NT2/D1 (cell line): ENCODE results near the gene ZBTB7B.

Source experiments
- YY1 ChIP-seq: IDR thresholded peaks from 2 replicates; pipeline ENCODE4 v1.6.1; 2011; ENCODE audit not compliant: insufficient read length, insufficient read depth
- ZNF274 ChIP-seq: IDR thresholded peaks from 2 replicates; pipeline ENCODE4 v1.6.1; 2011; ENCODE audit warnings: mild to moderate bottlenecking, low read depth, low read length

- TF ChIP-seq YY1: no peak
- no peak for TF ChIP-seq ZNF274
Measured at GRCh38 chr1:154960446-154961136, 42.0 kb upstream of the ZBTB7B start.
